Loucy (cell line): ENCODE measurements around the gene HERC2.
"Not testable (repeated sequence)": the region's sequence is repeated elsewhere in the genome, so short reads cannot be mapped to it uniquely, and the experiment has no call there.

Experiments
- H2AFZ ChIP-seq: fragments of 200-600 bp; sonication (generic); 2 replicates; pipeline ENCODE4 v1.6.0; 2016; ENCODE audit warnings: antibody characterized with exemption, mild to moderate bottlenecking, low read length, moderate library complexity
- H3F3A ChIP-seq: fragments of 200-600 bp; 2 replicates; pipeline ENCODE4 v1.6.0; 2016; ENCODE audit warnings: antibody characterized with exemption, low read depth, mild to moderate bottlenecking
- H3K27me3 ChIP-seq: fragments of 200-600 bp; sonication (generic); 2 replicates; pipeline ENCODE4 v1.6.1; 2014; ENCODE audit warnings: low read length, mild to moderate bottlenecking; ENCODE audit not compliant: insufficient read depth, poor library complexity, severe bottlenecking
- H3K36me3 ChIP-seq: fragments of 200-600 bp; sonication (generic); 2 replicates; pipeline ENCODE4 v1.6.1; 2016; ENCODE audit warnings: low read length; ENCODE audit not compliant: insufficient read depth
- H3K4me1 ChIP-seq: fragments of 200-600 bp; sonication (generic); 2 replicates; pipeline ENCODE4 v1.5.1; 2014; ENCODE audit warnings: low read length, mild to moderate bottlenecking; ENCODE audit not compliant: insufficient read depth, poor library complexity, severe bottlenecking
- H3K4me2 ChIP-seq: fragments of 200-600 bp; sonication (generic); 2 replicates; pipeline ENCODE4 v1.6.0; 2014; ENCODE audit warnings: antibody characterized with exemption, low read length, low read depth, mild to moderate bottlenecking; ENCODE audit not compliant: poor library complexity, severe bottlenecking
- H3K4me3 ChIP-seq: fragments of 200-600 bp; sonication (generic); 2 replicates; pipeline ENCODE4 v1.5.1; 2014; ENCODE audit warnings: low read length, mild to moderate bottlenecking, mixed read lengths; ENCODE audit not compliant: poor library complexity, severe bottlenecking
- H3K79me2 ChIP-seq: fragments of 200-600 bp; sonication (generic); 2 replicates; pipeline ENCODE4 v1.6.1; 2014; ENCODE audit warnings: low read length; ENCODE audit not compliant: insufficient read depth
- H3K9ac ChIP-seq: fragments of 200-600 bp; sonication (generic); 2 replicates; pipeline ENCODE4 v1.6.0; 2014; ENCODE audit warnings: mild to moderate bottlenecking, low read depth, low read length, moderate library complexity; ENCODE audit not compliant: poor library complexity, severe bottlenecking
- H3K9me2 ChIP-seq: fragments of 200-600 bp; sonication (generic); replicated peaks from 2 replicates; pipeline ENCODE4 v1.6.1; 2016; ENCODE audit warnings: low read depth, low read length, mixed read lengths
- H3K9me3 ChIP-seq: fragments of 200-600 bp; sonication (generic); 2 replicates; pipeline ENCODE4 v1.6.1; 2014; ENCODE audit warnings: mild to moderate bottlenecking, antibody characterized with exemption, low read length, low read depth; ENCODE audit not compliant: insufficient read depth
- H4K20me1 ChIP-seq: fragments of 200-600 bp; sonication (generic); 2 replicates; pipeline ENCODE4 v1.6.0; 2014; ENCODE audit warnings: antibody characterized with exemption, low read length, mild to moderate bottlenecking; ENCODE audit not compliant: insufficient read depth, poor library complexity, severe bottlenecking
- CTCF ChIP-seq: fragments of 200-600 bp; sonication (generic); conservative IDR thresholded peaks from 2 replicates; pipeline ENCODE4 v1.5.1; 2014; ENCODE audit warnings: mild to moderate bottlenecking, antibody characterized with exemption, low read length
- EZH2phosphoT487 ChIP-seq: fragments of 200-600 bp; IDR thresholded peaks from 2 replicates; pipeline ENCODE4 v1.6.1; 2018; ENCODE audit warnings: antibody characterized with exemption, mild to moderate bottlenecking, moderate library complexity, borderline replicate concordance

The HERC2 gene

GRCh38 chr15:28231336-28231735 is 90.6 kb downstream of the HERC2 start:
- H3K4me2 ChIP-seq, H3K79me2 ChIP-seq, H3K9ac ChIP-seq, H4K20me1 ChIP-seq, H3F3A ChIP-seq, H3K27me3 ChIP-seq, H3K4me3 ChIP-seq, H3K9me3 ChIP-seq, H2AFZ ChIP-seq, H3K4me1 ChIP-seq, H3K9me2 ChIP-seq: not testable (repeated sequence)
- H3K36me3 ChIP-seq = peaks cover 30% of the 10 kb centered on the region; the same call in 1 of the 2 replicates

- H3K9me2 ChIP-seq, H3K9me3 ChIP-seq, H3K9ac ChIP-seq, H3K4me1 ChIP-seq, H3F3A ChIP-seq, H3K27me3 ChIP-seq, H3K4me3 ChIP-seq, H4K20me1 ChIP-seq, H2AFZ ChIP-seq, H3K79me2 ChIP-seq, H3K4me2 ChIP-seq: not testable (repeated sequence)
- H3K36me3 ChIP-seq = peaks cover 27% of the 10 kb centered on the region; the same call in 1 of the 2 replicates
Measured at GRCh38 chr15:28228990-28229640, 92.9 kb downstream of the HERC2 start.

GRCh38 chr15:28228096-28228495 is 93.9 kb downstream of the HERC2 start:
- Histone ChIP-seq H4K20me1 (no peaks in the 10 kb centered on the region), H3K9me3 (no peaks in the 10 kb centered on the region), H3K4me2 (no peak overlapping the region), H3K9me2 (no peaks in the 10 kb centered on the region), H3F3A (no peaks in the 10 kb centered on the region), H3K4me3 (no peak overlapping the region), H3K4me1 (no peaks in the 10 kb centered on the region), H3K9ac (no peak overlapping the region), H3K36me3 (peaks cover 27% of the 10 kb centered on the region; the same call in 1 of the 2 replicates), H3K27me3 (no peaks in the 10 kb centered on the region), H3K79me2 (no peaks in the 10 kb centered on the region), H2AFZ (no peak overlapping the region)
- no peak for TF ChIP-seq CTCF
- TF ChIP-seq EZH2phosphoT487 = no peak

GRCh38 chr15:28227303-28227702 is 94.7 kb downstream of the HERC2 start:
- H3K9me2 ChIP-seq, H3K4me1 ChIP-seq: not testable (repeated sequence)

GRCh38 chr15:28222612-28223011 is 99.4 kb downstream of the HERC2 start:
- H2AFZ ChIP-seq, H3K27me3 ChIP-seq, H3K79me2 ChIP-seq, H3K9me2 ChIP-seq, H3K4me2 ChIP-seq, H3K9me3 ChIP-seq, H4K20me1 ChIP-seq, H3F3A ChIP-seq, H3K4me3 ChIP-seq, H3K9ac ChIP-seq, H3K4me1 ChIP-seq: not testable (repeated sequence)
- peaks cover 35% of the 10 kb centered on the region; the same call in 1 of the 2 replicates for H3K36me3 ChIP-seq

More at GRCh38 chr15:28227303-28227702, 94.7 kb downstream of the HERC2 start:
- H3K4me2 ChIP-seq, H2AFZ ChIP-seq, H3K9me3 ChIP-seq, H3K4me3 ChIP-seq, H3K27me3 ChIP-seq, H4K20me1 ChIP-seq, H3F3A ChIP-seq, H3K79me2 ChIP-seq, H3K9ac ChIP-seq: not testable (repeated sequence)
- peaks cover 27% of the 10 kb centered on the region; the same call in 1 of the 2 replicates for H3K36me3 ChIP-seq

- not testable (repeated sequence) for H3K4me3 ChIP-seq, H3K27me3 ChIP-seq, H4K20me1 ChIP-seq, H2AFZ ChIP-seq, H3K4me2 ChIP-seq, H3K9me2 ChIP-seq, H3F3A ChIP-seq, H3K9ac ChIP-seq, H3K9me3 ChIP-seq, H3K79me2 ChIP-seq, H3K4me1 ChIP-seq
- peaks cover 30% of the 10 kb centered on the region; the same call in 1 of the 2 replicates for H3K36me3 ChIP-seq
Measured at GRCh38 chr15:28221696-28222095, 100.3 kb downstream of the HERC2 start.
